Left renal pelvis (tissue), 4 donors: Measurements from ENCODE around the gene SULT2B1. TPM values are rescaled to one million over a fixed set of nuclear protein-coding genes. Genes with fewer than 3 reads are reported as not detected.

Experiments used
- DNase-seq, 4 donors: peaks; one replicate each; pipeline ENCODE4 v3.0.0-alpha.2; 2013; ENCODE audit warnings: low read depth in 4 of 4, low spot score in 3 of 4
- polyA plus RNA-seq, 4 donors: library from polyadenylated mRNA; unstranded; fragments of 120-200 nt; gene quantifications; one replicate each; pipeline ENCODE4 v1.2.1, GENCODE V29; 2013; ENCODE audit not compliant: insufficient read length in 4 of 4

SULT2B1 gene
- polyA plus RNA-seq, 4 donors, result 0.10 to 0.60 (median 0.39) TPM

- DNase-seq, result peak in 1 of 4 donors; percentile 83
These were observed 94.2 kb downstream of the SULT2B1 start, which contains the start of gene CA11 for GRCh38 chr19:48646001-48646721. TSS of gene CA11 (minus strand) at chr19:48646187. CDS start at chr19:48645632, 555 bp downstream.

GRCh38 chr19:48646722-48647216, 94.8 kb downstream of the SULT2B1 start:
- DNase-seq, result no peak

- no peak for DNase-seq
These were observed 96.2 kb downstream of the SULT2B1 start for GRCh38 chr19:48648134-48648533.

Other genes with a start within 250 kb of the SULT2B1 start
- gene EMP3, start 226.6 kb upstream of the SULT2B1 start, polyA plus RNA-seq, result 100 to 1,000 TPM in 1 of 4 donors, 10 to 100 TPM in 3; 68.5 to 190 (median 82.6) TPM
- gene TMEM143, start 188.2 kb upstream of the SULT2B1 start, polyA plus RNA-seq, result 10 to 100 TPM in 3 of 4 donors, 1 to 10 TPM in 1; 4.0 to 14.2 (median 11.8) TPM
- gene SYNGR4, start 187.8 kb upstream of the SULT2B1 start, polyA plus RNA-seq, result under 1 TPM; 0.14 to 0.44 (median 0.33) TPM
- gene KDELR1, start 160.6 kb upstream of the SULT2B1 start, polyA plus RNA-seq, result 100 to 1,000 TPM; 203 to 255 (median 230) TPM
- 1 to 10 TPM in 1 of 4 donors, under 1 TPM in 3; 0.54 to 2.2 (median 0.67) TPM for gene GRIN2D, start 158.5 kb upstream of the SULT2B1 start, polyA plus RNA-seq
- 10 to 100 TPM; 18.0 to 28.1 (median 24.7) TPM for gene GRWD1, start 106.2 kb upstream of the SULT2B1 start, polyA plus RNA-seq
- 1 to 10 TPM in 1 of 4 donors, under 1 TPM in 3; 0.54 to 1.2 (median 0.85) TPM for gene KCNJ14, start 96.6 kb upstream of the SULT2B1 start, polyA plus RNA-seq
- 100 to 1,000 TPM in 1 of 4 donors, 10 to 100 TPM in 3; 72.4 to 106 (median 78.0) TPM for gene CYTH2, start 82.8 kb upstream of the SULT2B1 start, polyA plus RNA-seq
- 1 to 10 TPM in 3 of 4 donors, under 1 TPM in 1; 0.41 to 5.3 (median 2.0) TPM for gene LMTK3, start 40.3 kb upstream of the SULT2B1 start, polyA plus RNA-seq
- gene SPACA4, start 54.6 kb downstream of the SULT2B1 start, polyA plus RNA-seq, result under 1 TPM in 1 of 4 donors, not detected in 3; 0.15 TPM
- gene FAM83E, start 62.9 kb downstream of the SULT2B1 start, polyA plus RNA-seq, result 1 to 10 TPM in 2 of 4 donors, under 1 TPM in 1, not detected in 1; 0.79 to 3.4 (median 1.9) TPM
- 1,000 to 10,000 TPM; 1,033 to 1,349 (median 1,082) TPM for gene RPL18, start 67.0 kb downstream of the SULT2B1 start, polyA plus RNA-seq
- gene SPHK2, start 67.3 kb downstream of the SULT2B1 start, polyA plus RNA-seq, result 10 to 100 TPM in 3 of 4 donors, 1 to 10 TPM in 1; 8.4 to 34.8 (median 17.7) TPM
- gene DBP, start 85.2 kb downstream of the SULT2B1 start, polyA plus RNA-seq, result 10 to 100 TPM in 3 of 4 donors, 1 to 10 TPM in 1; 9.8 to 17.3 (median 13.9) TPM
- 10 to 100 TPM; 18.2 to 58.7 (median 27.4) TPM for gene CA11, start 94.0 kb downstream of the SULT2B1 start, polyA plus RNA-seq
- gene NTN5, start 120.8 kb downstream of the SULT2B1 start, polyA plus RNA-seq, result 1 to 10 TPM in 2 of 4 donors, under 1 TPM in 2; 0.83 to 1.9 (median 1.2) TPM
- gene FUT2, start 143.8 kb downstream of the SULT2B1 start, polyA plus RNA-seq, result 1 to 10 TPM; 1.3 to 4.5 (median 2.5) TPM
- gene MAMSTR, start 167.6 kb downstream of the SULT2B1 start, polyA plus RNA-seq, result 10 to 100 TPM in 1 of 4 donors, 1 to 10 TPM in 3; 4.5 to 13.3 (median 8.5) TPM
- gene RASIP1, start 188.4 kb downstream of the SULT2B1 start, polyA plus RNA-seq, result 10 to 100 TPM; 11.5 to 17.3 (median 13.1) TPM
- gene IZUMO1, start 194.7 kb downstream of the SULT2B1 start, polyA plus RNA-seq, result under 1 TPM; 0.08 to 0.53 (median 0.37) TPM
- gene FUT1, start 200.5 kb downstream of the SULT2B1 start, polyA plus RNA-seq, result 1 to 10 TPM in 3 of 4 donors, under 1 TPM in 1; 0.67 to 3.5 (median 3.2) TPM
- not detected for gene FGF21, start 203.4 kb downstream of the SULT2B1 start, polyA plus RNA-seq